HepG2 (cell line): ENCODE results near the gene ABCC2. TPM values are rescaled to one million over a fixed set of nuclear protein-coding genes. Genes with fewer than 3 reads are reported as not detected.
A peak's percentile ranks its signal among the peaks of the same experiment; 100 is the strongest.

ENCODE experiments used
- ATAC-seq: fragments of 200-7000 bp; cut with Tn5 transposase; 3 replicates; pipeline ENCODE4 v1.9.1; 2020; ENCODE audit warnings: mild to moderate bottlenecking, moderate library complexity
- BruUV-seq: library from RNA; stranded (reverse); fragments of 400-500 nt; replicated peaks from 2 replicates; lab custom pipeline; 2021; lab: Mats Ljungman, UMichigan
- CTCF ChIA-PET: fragments of 300-600 bp; formaldehyde crosslinking; extraction: SDS; loops from one replicate; lab custom pipeline; 2021; ENCODE audit warnings: low total read pairs, inconsistent platforms, low intra/inter-chr PET ratio; lab: Yijun Ruan, JAX
- POLR2A ChIA-PET: fragments of 350-600 bp; sonication (Branson Sonifier 250); formaldehyde crosslinking; loops from one replicate; lab custom pipeline; 2020; ENCODE audit warnings: antibody characterized with exemption, inconsistent platforms; lab: Yijun Ruan, JAX
- DNase-seq: peaks from one replicate; pipeline ENCODE4 v3.0.0-alpha.2; 2015; ENCODE audit warnings: low spot score
- FAIRE-seq: peaks from 3 replicates; lab custom pipeline; 2011; peaks lifted over from hg19 to GRCh38; lab: Jason Lieb, UNC
- H2AFZ ChIP-seq: one replicate; pipeline ENCODE4 v1.6.1; 2011; ENCODE audit warnings: low read length, inconsistent platforms
- H3K27ac ChIP-seq: fragments of 300-600 bp; 3 replicates; pipeline ENCODE4 v1.8.0; 2011; ENCODE audit warnings: mixed run types, mild to moderate bottlenecking, mixed read lengths, low read length, inconsistent platforms; ENCODE audit not compliant: insufficient read depth; ENCODE audit errors: extremely low read length
- H3K27me3 ChIP-seq, 2 experiments: fragments of 200-600 bp in 1 of 2; 2 replicates in 1 of 2; 3 replicates in 1 of 2; pipeline versions ENCODE4 v1.6.0 to v1.8.0; 2011; ENCODE audit warnings: low read length in 2 of 2, mild to moderate bottlenecking in 2 of 2, moderate library complexity in 2 of 2, inconsistent platforms in 1 of 2; ENCODE audit not compliant: insufficient read depth in 2 of 2, control insufficient read depth in 1 of 2
- H3K36me3 ChIP-seq, 2 experiments: fragments of 200-600 bp in 1 of 2; replicated peaks in 1 of 2; 2 replicates in 1 of 2; 3 replicates in 1 of 2; pipeline versions ENCODE4 v1.5.1 to v1.8.0; 2011; ENCODE audit warnings: low read length in 2 of 2, inconsistent platforms in 1 of 2; ENCODE audit not compliant: insufficient read depth in 2 of 2, control insufficient read depth in 1 of 2
- H3K4me1 ChIP-seq: 2 replicates; pipeline ENCODE4 v1.5.1; 2012; ENCODE audit warnings: low read length, inconsistent platforms; ENCODE audit not compliant: insufficient read depth
- H3K4me2 ChIP-seq: 2 replicates; pipeline ENCODE4 v1.6.0; 2011; ENCODE audit warnings: low read depth, low read length, inconsistent platforms
- H3K4me3 ChIP-seq, 3 experiments: fragments of 200-600 bp in 1 of 3; sonication (generic), shearing (Covaris generic) in 1 of 3; replicated peaks in 1 of 3; 2 replicates each; pipeline ENCODE4 v1.5.1; 2011 to 2016; ENCODE audit warnings: low read length in 3 of 3, inconsistent platforms in 2 of 3, low read depth in 2 of 3, mild to moderate bottlenecking in 2 of 3, control low read depth in 1 of 3, mixed read lengths in 1 of 3; ENCODE audit not compliant: insufficient read depth in 1 of 3
- H3K79me2 ChIP-seq: one replicate; pipeline ENCODE4 v1.6.1; 2011; ENCODE audit warnings: low read length, inconsistent platforms; ENCODE audit not compliant: insufficient read depth
- H3K9ac ChIP-seq: 2 replicates; pipeline ENCODE4 v1.6.0; 2011; ENCODE audit warnings: mild to moderate bottlenecking, low read depth, low read length, inconsistent platforms; ENCODE audit not compliant: insufficient read depth
- H3K9me3 ChIP-seq: 2 replicates; pipeline ENCODE4 v1.5.1; 2012; ENCODE audit warnings: mild to moderate bottlenecking, low read length
- H4K20me1 ChIP-seq: 2 replicates; pipeline ENCODE4 v1.6.0; 2011; ENCODE audit warnings: inconsistent platforms, mild to moderate bottlenecking, low read length, moderate library complexity; ENCODE audit not compliant: insufficient read depth
- DDIT3 ChIP-seq: sonication (generic); formaldehyde crosslinking; IDR thresholded peaks from 2 replicates; pipeline ENCODE4 v1.4.0; 2020; ENCODE audit warnings: mild to moderate bottlenecking, missing genetic modification reagents
- FOSL2 ChIP-seq: sonication (generic); formaldehyde crosslinking; IDR thresholded peaks from 2 replicates; pipeline ENCODE4 v1.4.0; 2020; ENCODE audit warnings: missing genetic modification reagents
- FOXP4 ChIP-seq: sonication (generic); formaldehyde crosslinking; IDR thresholded peaks from 2 replicates; pipeline ENCODE4 v1.4.0; 2020; ENCODE audit warnings: missing genetic modification reagents
- LCORL ChIP-seq, 2 experiments: fragments of 450-650 bp in 1 of 2; sonication (generic) in 1 of 2; formaldehyde crosslinking in 1 of 2; IDR thresholded peaks; 2 replicates each; pipeline versions ENCODE4 v1.5.0 to v1.6.1; 2017 to 2020; ENCODE audit warnings: antibody characterized with exemption in 1 of 2, missing genetic modification reagents in 1 of 2
- MAFG ChIP-seq: sonication (generic); formaldehyde crosslinking; IDR thresholded peaks from 2 replicates; pipeline ENCODE4 v1.5.1; 2020; ENCODE audit warnings: mild to moderate bottlenecking, missing genetic modification reagents
- NFE2L2 ChIP-seq: fragments of 150-350 bp; IDR thresholded peaks from 2 replicates; pipeline ENCODE4 v1.6.1; 2014; ENCODE audit warnings: low read length
- PITX1 ChIP-seq: sonication (generic); formaldehyde crosslinking; IDR thresholded peaks from 2 replicates; pipeline ENCODE4 v1.5.1; 2020; ENCODE audit warnings: mild to moderate bottlenecking, missing genetic modification reagents
- RAD51 ChIP-seq: fragments of 450-650 bp; IDR thresholded peaks from 2 replicates; pipeline ENCODE4 v1.6.1; 2016; ENCODE audit warnings: borderline replicate concordance
- RBM39 ChIP-seq: fragments of 200-400 bp; formaldehyde crosslinking; IDR thresholded peaks from one replicate; pipeline ENCODE4 v1.6.1; 2018; ENCODE audit warnings: antibody characterized with exemption, mild to moderate bottlenecking, low read depth, low read length; ENCODE audit not compliant: poor library complexity, severe bottlenecking
- SNAPC2 ChIP-seq: sonication (generic); formaldehyde crosslinking; IDR thresholded peaks from 2 replicates; pipeline ENCODE4 v1.8.1; 2022; ENCODE audit warnings: mild to moderate bottlenecking, missing genetic modification reagents
- ZNF281 ChIP-seq: sonication (generic); formaldehyde crosslinking; IDR thresholded peaks from 2 replicates; pipeline ENCODE4 v1.4.0; 2020; ENCODE audit warnings: missing genetic modification reagents, borderline replicate concordance
- ZNF414 ChIP-seq: sonication (generic); formaldehyde crosslinking; IDR thresholded peaks from 2 replicates; pipeline ENCODE4 v1.5.0; 2020; ENCODE audit warnings: missing genetic modification reagents
- ZNF432 ChIP-seq: sonication (generic); formaldehyde crosslinking; IDR thresholded peaks from 2 replicates; pipeline ENCODE4 v1.5.0; 2020; ENCODE audit warnings: missing genetic modification reagents, mild to moderate bottlenecking, borderline replicate concordance
- ZSCAN29 ChIP-seq: sonication (generic); formaldehyde crosslinking; conservative IDR thresholded peaks from 2 replicates; pipeline ENCODE4 v1.4.0; 2020; ENCODE audit warnings: mild to moderate bottlenecking, missing genetic modification reagents
- ZXDC ChIP-seq: sonication (generic); formaldehyde crosslinking; IDR thresholded peaks from 2 replicates; pipeline ENCODE4 v1.5.0; 2020; ENCODE audit warnings: mild to moderate bottlenecking, missing genetic modification reagents
- in situ Hi-C: cut with HindIII; loops from 2 replicates; pipeline ENCODE4 v1.10.0; 2017; ENCODE audit warnings: low pct_unique_long_range_greater_than_20kb; ENCODE audit not compliant: extremely low pct_ligation_motif_present
- intact Hi-C: fragments of 100-400 bp; cut with micrococcal nuclease; formaldehyde crosslinking; loops from one replicate; pipeline ENCODE4 v1.10.0; 2022; ENCODE audit not compliant: unreplicated experiment
- polyA plus RNA-seq, 8 experiments: library from polyadenylated mRNA; depleted of rRNA in 3 of 8; stranded (reverse) in 7 of 8; unstranded in 1 of 8; fragments of >200 nt; fragmentation: Illumina TruSeq in 4 of 8; extraction: Trizol in 4 of 8; gene quantifications; 2 replicates each; pipeline versions ENCODE4 v1.2.1 to v1.2.3, GENCODE V29; 2011 to 2016; ENCODE audit warnings: low read depth in 4 of 8, missing spikeins in 1 of 8, mixed read lengths in 1 of 8; ENCODE audit not compliant: insufficient read depth in 1 of 8
- total RNA-seq, 5 experiments: library from RNA; depleted of rRNA; stranded (reverse); fragments of >200 nt; fragmentation: Illumina TruSeq; extraction: Trizol; gene quantifications; 2 replicates each; pipeline ENCODE4 v1.2.3, GENCODE V29; 2016; ENCODE audit warnings: low read depth in 1 of 5

The ABCC2 gene
- total and polyA plus RNA-seq, 2 of the 13 experiments (the other 11 are each of a cell fraction or from before 2014, with no cell fraction given), result 181 to 497 TPM

GRCh38 chr10:99775850-99776249 is 6.6 kb upstream of the ABCC2 start:
- Histone ChIP-seq H3K27me3 (no peaks in the 10 kb centered on the region), H2AFZ (no peak overlapping the region), H3K79me2 (no peaks in the 10 kb centered on the region), H3K9ac (no peak overlapping the region), H3K4me2 (peak overlapping the region; percentile 21; the same call in 1 of the 2 replicates), H3K36me3 (no peaks in the 10 kb centered on the region), H3K9me3 (no peaks in the 10 kb centered on the region), H4K20me1 (no peaks in the 10 kb centered on the region), H3K4me3 (no peak overlapping the region), H3K4me1 (peaks cover 69% of the 10 kb centered on the region), H3K27ac (peak overlapping the region; percentile 66)
- in situ Hi-C loops, result no loop called here
- peak; percentile 86 for DNase-seq
- POLR2A ChIA-PET, result interaction anchor here (1.3 to 1.8 kb wide), 2 partner anchors 21 to 43 kb away, joined by 3 to 6 read pairs; partner anchors contain the start of genes COX15 and CUTC
- peak; percentile 71 for ATAC-seq
- CTCF ChIA-PET, result no interaction called here
- BruUV-seq, result no TSS peak
- intact Hi-C loops, result no loop called here
- peak; percentile 83 for FAIRE-seq
- no peak for TF ChIP-seq PITX1 (CRISPR knock-in tag)
- no peak for TF ChIP-seq MAFG (CRISPR knock-in tag)
- no peak for TF ChIP-seq LCORL (IDR thresholded peaks at IDR 0.05)
- no peak for TF ChIP-seq LCORL (CRISPR knock-in tag; IDR thresholded peaks at IDR 0.05)
- TF ChIP-seq ZNF281 (CRISPR knock-in tag), result no peak
- peak; percentile 90 for TF ChIP-seq NFE2L2
- no peak for TF ChIP-seq RAD51
- TF ChIP-seq DDIT3, result no peak
- TF ChIP-seq ZSCAN29 (CRISPR knock-in tag), result no peak
- peak; percentile 48; the same call in 1 of the 2 replicates for TF ChIP-seq FOSL2 (CRISPR knock-in tag)
- TF ChIP-seq ZNF414 (CRISPR knock-in tag), result no peak
- no peak for TF ChIP-seq RBM39
- no peak for TF ChIP-seq ZXDC
- TF ChIP-seq SNAPC2 (CRISPR knock-in tag), result no peak
- no peak for TF ChIP-seq ZNF432
- TF ChIP-seq FOXP4 (CRISPR knock-in tag), result no peak
